ENCODE results near the gene SEPTIN1. TPM values are rescaled to one million over a fixed set of nuclear protein-coding genes. Genes with fewer than 3 reads are reported as not detected.

Gene SEPTIN1
- total and polyA plus RNA-seq, 2 donors (not counting 3 experiments of a cell fraction or from before 2014, with no cell fraction given), result 0.07 to 0.75 TPM

GRCh38 chr16:30369091-30369937 lies 13.0 kb downstream of the SEPTIN1 start:
- CTCF ChIA-PET, result interaction anchor here (1.0 to 3.1 kb wide), 3 partner anchors 26 to 277 kb away, joined by 3 to 12 read pairs (median 6); partner anchors contain the start of genes TBX6 and ZNF48
- BruUV-seq (replicated peaks), result TSS peak; percentile 12
- peak overlapping the region; percentile 49 to 83 (median 70) for H3K4me3 ChIP-seq (replicated peaks in 1 of 3; ENCODE audit: insufficient read depth in 1 of 3, low read depth in 1 of 3, low read length in 3 of 3)
- no peaks in the 10 kb centered on the region for H4K20me1 ChIP-seq (replicated peaks; ENCODE audit: control insufficient read depth, extremely low read depth, insufficient read depth, low read length)
- H3K79me2 ChIP-seq (ENCODE audit: control insufficient read depth, insufficient read depth, low read length), result peaks cover 55% of the 10 kb centered on the region
- peaks cover 24% of the 10 kb centered on the region for H3K4me1 ChIP-seq (ENCODE audit: control insufficient read depth, extremely low read depth, insufficient read depth, low read length)
- DNase-seq (ENCODE audit: low read depth, low spot score) (peak; percentile 31), FAIRE-seq (no peak)
- H3K4me2 ChIP-seq (ENCODE audit: insufficient read depth, low read length), result peak overlapping the region; percentile 88
- dilution Hi-C loops (cut with MboI; ENCODE audit: extremely low pct_ligation_motif_present, low sequenced_read_pairs), result no loop called here
- peaks cover 6 to 10% of the 10 kb centered on the region in 2 experiments for H3K36me3 ChIP-seq (ENCODE audit: control insufficient read depth in 2 of 2, extremely low read depth in 1 of 2, insufficient read depth in 2 of 2, low read length in 2 of 2)
- H3K9me1 ChIP-seq (replicated peaks; ENCODE audit: control insufficient read depth, extremely low read depth, insufficient read depth, low read length), result no peaks in the 10 kb centered on the region
- H3K27me3 ChIP-seq (ENCODE audit: control insufficient read depth in 2 of 2, insufficient read depth in 2 of 2, low read length in 2 of 2), result no peaks in the 10 kb centered on the region
- POLR2A ChIA-PET, result interaction anchor here (0.8 kb wide), 1 partner anchor 26 kb away, joined by 3 read pairs; the partner anchor contains the start of gene ZNF48
- no peaks in the 10 kb centered on the region for H3K9me3 ChIP-seq (replicated peaks; ENCODE audit: control insufficient read depth, insufficient read depth, low read length)
- TF ChIP-seq MAX (IDR thresholded peaks at IDR 0.05; ENCODE audit: insufficient read depth, insufficient read length) (no peak), JUN (IDR thresholded peaks at IDR 0.05; ENCODE audit: borderline replicate concordance, insufficient read depth, insufficient read length, low read depth) (no peak), GATA2 (IDR thresholded peaks at IDR 0.05; ENCODE audit: insufficient read depth, insufficient read length, low read depth, low read length) (no peak), EZH2 (IDR thresholded peaks at IDR 0.05; ENCODE audit: borderline replicate concordance, low read depth, low read length, severe bottlenecking) (no peak), POLR2A (IDR thresholded peaks at IDR 0.05; ENCODE audit: low read depth, low read length) (no peak), MYC (IDR thresholded peaks at IDR 0.05; ENCODE audit: low read depth, low read length) (no peak), CTCF (IDR thresholded peaks at IDR 0.05; ENCODE audit: extremely low read depth in 1 of 2, insufficient read depth in 1 of 2, low read depth in 1 of 2, low read length in 2 of 2) (no peak), FOS (IDR thresholded peaks at IDR 0.05; ENCODE audit: borderline replicate concordance, insufficient read depth, low read length) (no peak), POLR2AphosphoS5 (IDR thresholded peaks at IDR 0.05; ENCODE audit: insufficient read depth, low read depth, low read length) (no peak)
- H2AFZ ChIP-seq (ENCODE audit: low read depth, low read length), result no peak overlapping the region
- H3K27ac ChIP-seq (ENCODE audit: insufficient read depth, low read depth, low read length), result peak overlapping the region; percentile 42
- peak overlapping the region; percentile 53 for H3K9ac ChIP-seq (replicated peaks; ENCODE audit: extremely low read depth, insufficient read depth, low read length)
- intact Hi-C loops (cut with micrococcal nuclease), result no loop called here

Measured in endothelial cell of umbilical vein (primary cell).